Heart left ventricle (tissue), 16 donors: ENCODE results near the gene NCMAP. TPM values are rescaled to one million over a fixed set of nuclear protein-coding genes. Genes with fewer than 3 reads are reported as not detected.

Experiments
- ATAC-seq, 4 donors: fragments of 200-7000 bp; cut with Tn5 transposase; one replicate each; pipeline ENCODE4 v1.9.1; 2020 to 2022; ENCODE audit warnings: moderate library complexity in 4 of 4, mild to moderate bottlenecking in 3 of 4, moderate number of reproducible peaks in 1 of 4
- DNase-seq, 5 donors: peaks; one replicate each; pipeline ENCODE4 v3.0.0-alpha.2; 2020
- H3K27ac ChIP-seq, 12 donors: fragments of 200-600 bp; sonication (generic) in 4 of 12; one replicate each; pipeline versions ENCODE4 v1.5.0 to v1.8.0; 2016 to 2022; ENCODE audit warnings: mild to moderate bottlenecking in 2 of 12
- H3K27me3 ChIP-seq, 9 donors: fragments of 200-600 bp; sonication (generic) in 2 of 9; one replicate each; pipeline versions ENCODE4 v1.5.1 to v1.8.0; 2016 to 2022; ENCODE audit warnings: mild to moderate bottlenecking in 3 of 9
- H3K36me3 ChIP-seq, 9 donors: fragments of 200-600 bp; sonication (generic) in 2 of 9; one replicate each; pipeline versions ENCODE4 v1.5.0 to v1.8.0; 2018 to 2022; ENCODE audit warnings: mild to moderate bottlenecking in 2 of 9
- H3K4me1 ChIP-seq, 12 donors: fragments of 200-600 bp; sonication (generic) in 4 of 12; one replicate each; pipeline versions ENCODE4 v1.5.0 to v1.8.0; 2016 to 2022; ENCODE audit warnings: mild to moderate bottlenecking in 3 of 12
- H3K4me3 ChIP-seq, 12 donors: fragments of 200-600 bp; sonication (generic) in 4 of 12; one replicate each; pipeline versions ENCODE4 v1.5.0 to v1.8.0; 2017 to 2022; ENCODE audit warnings: mild to moderate bottlenecking in 9 of 12, moderate library complexity in 4 of 12
- H3K9me3 ChIP-seq, 12 donors: fragments of 200-600 bp; sonication (generic) in 4 of 12; one replicate each; pipeline versions ENCODE4 v1.5.0 to v1.8.0; 2016 to 2022; ENCODE audit warnings: mild to moderate bottlenecking in 1 of 12
- POLR2A ChIP-seq, 2 donors: fragments of 450-650 bp; IDR thresholded peaks; one replicate each; pipeline ENCODE4 v1.6.1; 2017; ENCODE audit warnings: antibody characterized with exemption in 2 of 2, mild to moderate bottlenecking in 2 of 2, moderate library complexity in 2 of 2
- WGBS, 4 donors: extraction: QIAGEN DNeasy Blood & Tissue Kit in 2 of 4; methylation state at CpG; one replicate each; pipeline versions ENCODE4 v1.1.5 to v1.1.7; 2013 to 2018; 5-methylcytosine and 5-hydroxymethylcytosine counted together
- intact Hi-C, 10 donors: fragments of 100-400 bp; cut with DNase I; formaldehyde crosslinking; loops; one replicate each; pipeline versions ENCODE4 v1.11.1 to v1.14.2; 2022
- polyA plus RNA-seq, 2 donors: library from polyadenylated mRNA; stranded (reverse); fragments of 200-250 nt; gene quantifications; one replicate each; pipeline ENCODE4 v1.2.3, GENCODE V29; 2013
- total RNA-seq, 9 donors: library from RNA; depleted of rRNA in 2 of 9; stranded (reverse); fragments of >200 nt in 2 of 9; fragmentation: NEBNext Ultra II Directional in 3 of 9; extraction: Animal tissue kit (Norgen Biotek cat#: 25700) in 3 of 9; gene quantifications; one replicate each; pipeline versions ENCODE4 v1.1.0 to v1.2.4, GENCODE V29; 2016 to 2023
- TF ChIP-seq, protein P1 (sequence below), 12 donors: fragments of 200-600 bp; sonication (generic) in 4 of 12; IDR thresholded peaks; one replicate each; pipeline versions ENCODE4 v1.5.0 to v1.8.0; 2018 to 2022; ENCODE audit warnings: antibody characterized with exemption in 12 of 12, mild to moderate bottlenecking in 5 of 12
- donor health status: ischemic (EF 13 %, LVEDD 7.1; RV severe dilation, severe dysfunction).
- donor health status: healthy with polysubstance abuse.
- donor health status: DM: no; HTN: yes; CAD: no.
- donor health status: DM: no; HTN: no; CAD: no.
- donor health status: ischemic (EF 25% LVEDD 6.9; RV normal size, moderate dysfunction).
- donor health status: ischemic (EF 25% LVEDD 5.7; RV mildly dilated, moderate dysfunction).
- donor health status: healthy.
- donor health status: DM: yes; HTN: yes; CAD: no.
- donor health status: ischemic (EF 35%, LVEDD 5.7; RV mildly dilated, moderate dysfunction).
- donor health status: nonischemic (EF 11% LVEDD 7.7; RV severe dilation, severe dysfunction).
- donor health status: DM: yes; HTN: yes; CAD: no.
- donor health status: PGD.
- donor health status: ischemic (EF 29% LVEDD 5.4; RV normal size, mild dysfunction).
- donor health status: nonischemic (EF 23%, LVEDD 6.1; RV moderate dilation, normal function).

Gene NCMAP
- total and polyA plus RNA-seq, 11 donors: 0.08 to 0.29 (median 0.18) TPM; not detected in 5

DNA sequence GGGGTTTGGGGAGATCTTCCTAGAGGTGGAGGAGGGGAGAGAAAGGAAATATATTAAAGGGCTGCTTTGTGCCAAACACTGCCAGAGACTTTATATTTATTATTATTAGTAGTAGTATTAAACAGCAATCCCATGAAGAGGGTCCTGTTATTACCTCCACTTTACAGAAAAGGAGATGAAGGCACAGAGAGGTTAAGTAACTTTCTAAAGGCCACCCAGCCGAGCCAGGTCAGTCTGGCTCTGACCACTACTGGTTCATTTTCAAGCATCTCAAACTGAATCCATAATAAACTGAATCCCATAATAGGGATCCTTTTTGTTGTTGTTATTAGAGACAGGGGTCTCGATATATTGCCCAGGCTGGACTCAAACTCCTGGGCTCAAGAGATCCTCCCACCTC, 12.6 kb downstream of the NCMAP start:
- TF ChIP-seq, protein P1, sequence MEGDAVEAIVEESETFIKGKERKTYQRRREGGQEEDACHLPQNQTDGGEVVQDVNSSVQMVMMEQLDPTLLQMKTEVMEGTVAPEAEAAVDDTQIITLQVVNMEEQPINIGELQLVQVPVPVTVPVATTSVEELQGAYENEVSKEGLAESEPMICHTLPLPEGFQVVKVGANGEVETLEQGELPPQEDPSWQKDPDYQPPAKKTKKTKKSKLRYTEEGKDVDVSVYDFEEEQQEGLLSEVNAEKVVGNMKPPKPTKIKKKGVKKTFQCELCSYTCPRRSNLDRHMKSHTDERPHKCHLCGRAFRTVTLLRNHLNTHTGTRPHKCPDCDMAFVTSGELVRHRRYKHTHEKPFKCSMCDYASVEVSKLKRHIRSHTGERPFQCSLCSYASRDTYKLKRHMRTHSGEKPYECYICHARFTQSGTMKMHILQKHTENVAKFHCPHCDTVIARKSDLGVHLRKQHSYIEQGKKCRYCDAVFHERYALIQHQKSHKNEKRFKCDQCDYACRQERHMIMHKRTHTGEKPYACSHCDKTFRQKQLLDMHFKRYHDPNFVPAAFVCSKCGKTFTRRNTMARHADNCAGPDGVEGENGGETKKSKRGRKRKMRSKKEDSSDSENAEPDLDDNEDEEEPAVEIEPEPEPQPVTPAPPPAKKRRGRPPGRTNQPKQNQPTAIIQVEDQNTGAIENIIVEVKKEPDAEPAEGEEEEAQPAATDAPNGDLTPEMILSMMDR (IDR thresholded peaks at IDR 0.05): no peak
- TF ChIP-seq POLR2A (IDR thresholded peaks at IDR 0.05): no peak
- ATAC-seq (no peak), DNase-seq (no peak)
- Histone ChIP-seq H3K27me3 (no peaks in the 10 kb centered on the region), H3K4me3 (no peak overlapping the region), H3K4me1 (peaks cover 0 to 5% (median 0%) of the 10 kb centered on the region in 12 donors), H3K36me3 (no peaks in the 10 kb centered on the region), H3K27ac (peak overlapping the region in 1 of 12 donors; percentile 19), H3K9me3 (no peaks in the 10 kb centered on the region)
- WGBS, 4 donors: 88 to 95% (median 93%) methylated on average over 2 of the region's 2 CpGs
- intact Hi-C loops: no loop called here

DNA sequence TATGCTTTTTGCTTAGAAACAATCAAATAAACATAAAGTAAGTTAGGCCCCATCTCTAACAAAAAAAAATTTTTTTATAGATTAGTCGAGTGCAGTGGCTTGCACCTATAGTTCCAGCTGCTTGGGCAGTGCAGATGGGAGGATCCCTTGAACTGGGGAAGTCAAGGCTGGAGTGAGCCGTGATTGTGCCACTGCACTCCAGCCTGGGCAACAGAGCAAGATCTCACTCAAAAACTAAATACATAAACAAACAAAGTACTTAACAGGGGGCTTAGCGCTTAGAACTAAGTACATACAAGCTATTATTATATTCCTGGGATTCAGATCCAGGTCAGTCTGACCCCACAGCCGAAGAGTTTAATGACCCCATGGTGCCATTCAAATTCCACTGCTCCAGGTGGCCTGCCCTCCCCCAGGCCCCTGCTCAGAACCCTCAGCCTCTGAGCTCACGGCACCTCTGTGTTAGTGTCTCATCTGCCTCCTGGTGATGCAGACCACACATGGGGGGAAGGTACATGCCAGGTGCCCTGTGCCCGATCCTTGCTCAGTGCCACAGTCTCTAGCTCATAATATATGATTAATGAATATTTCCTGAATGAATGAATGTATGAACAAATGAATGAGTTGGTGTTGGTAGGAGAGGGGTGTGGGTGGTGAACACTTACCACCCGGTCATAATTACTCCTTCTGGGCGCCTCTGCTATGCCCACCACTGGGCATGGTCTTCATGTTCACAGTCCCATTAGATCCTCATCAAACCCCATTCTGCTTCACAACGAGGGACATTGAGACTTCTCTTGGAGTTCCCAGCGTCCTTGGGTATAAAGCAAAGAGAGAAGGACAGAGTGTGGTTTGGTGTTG, 14.6 kb downstream of the NCMAP start:
- intact Hi-C loops: no loop called here
- peaks cover 0 to 5% (median 0%) of the 10 kb centered on the region in 12 donors for H3K4me1 ChIP-seq
- no peaks in the 10 kb centered on the region for H3K36me3 ChIP-seq
- TF ChIP-seq POLR2A (IDR thresholded peaks at IDR 0.05): no peak
- TF ChIP-seq, protein P1 (IDR thresholded peaks at IDR 0.05): no peak
- H3K27ac ChIP-seq: no peak overlapping the region
- H3K4me3 ChIP-seq: no peak overlapping the region
- DNase-seq (no peak), ATAC-seq (no peak)
- no peaks in the 10 kb centered on the region for H3K27me3 ChIP-seq
- H3K9me3 ChIP-seq: no peaks in the 10 kb centered on the region
- 79 to 89% (median 86%) methylated on average over 10 of the region's 10 CpGs for WGBS, 4 donors

DNA sequence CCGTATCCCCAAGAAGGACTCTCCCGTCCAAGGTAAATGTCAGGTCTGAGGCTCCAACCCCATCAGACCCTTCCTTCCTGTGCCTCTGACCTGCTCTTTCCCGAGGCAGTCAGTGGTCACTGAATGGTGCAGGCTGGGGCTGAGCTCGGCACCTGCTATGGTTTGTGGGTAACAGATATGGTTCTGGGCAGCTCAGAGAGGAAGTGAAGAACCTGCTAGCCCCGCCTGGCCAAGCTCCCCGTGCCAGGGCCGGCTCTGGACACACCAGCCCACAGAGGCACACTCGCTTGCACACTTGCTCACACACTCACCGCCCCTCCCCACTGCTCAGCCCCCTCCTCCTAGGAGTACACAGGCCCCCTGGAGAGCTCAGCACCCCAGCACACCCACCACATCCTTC, 16.4 kb downstream of the NCMAP start:
- 56 to 74% (median 72%) methylated on average over 4 to 9 of the region's 9 CpGs for WGBS, 4 donors

More for the DNA sequence above, 16.4 kb downstream of the NCMAP start:
- Histone ChIP-seq H3K36me3 (no peaks in the 10 kb centered on the region), H3K4me3 (no peak overlapping the region), H3K27me3 (no peaks in the 10 kb centered on the region), H3K9me3 (no peaks in the 10 kb centered on the region), H3K27ac (no peak overlapping the region), H3K4me1 (peaks cover 0 to 5% (median 0%) of the 10 kb centered on the region in 12 donors)
- ATAC-seq: no peak
- TF ChIP-seq, protein P1 (IDR thresholded peaks at IDR 0.05): no peak
- TF ChIP-seq POLR2A (IDR thresholded peaks at IDR 0.05): no peak
- no peak for DNase-seq
- intact Hi-C loops: no loop called here
